Sciatic nerve (tissue), 2 donors: ENCODE data around the gene FMN1. TPM values are rescaled to one million over a fixed set of nuclear protein-coding genes. Genes with fewer than 3 reads are reported as not detected.

Experiments
- ATAC-seq: fragments of 200-7000 bp; cut with Tn5 transposase; one replicate; pipeline ENCODE4 v1.9.1; 2020; ENCODE audit warnings: mild to moderate bottlenecking, moderate library complexity
- DNase-seq: peaks from one replicate; pipeline ENCODE4 v3.0.0-alpha.2; 2020; ENCODE audit warnings: low spot score
- intact Hi-C: fragments of 100-400 bp; cut with DNase I; formaldehyde crosslinking; loops from one replicate; pipeline ENCODE4 v1.14.2; 2022
- total RNA-seq: library from RNA; stranded (reverse); fragmentation: NEBNext Ultra II Directional; extraction: Animal tissue kit (Norgen Biotek cat#: 25700); gene quantifications from one replicate; pipeline ENCODE4 v1.2.1, GENCODE V29; 2021
- donor health status: DM: no; HTN: no; CAD: no.
- donor health status: DM: no; HTN: no; CAD: no.

The FMN1 gene
- total RNA-seq, 1 donor from 2014 or later = 10.0 TPM

DNA sequence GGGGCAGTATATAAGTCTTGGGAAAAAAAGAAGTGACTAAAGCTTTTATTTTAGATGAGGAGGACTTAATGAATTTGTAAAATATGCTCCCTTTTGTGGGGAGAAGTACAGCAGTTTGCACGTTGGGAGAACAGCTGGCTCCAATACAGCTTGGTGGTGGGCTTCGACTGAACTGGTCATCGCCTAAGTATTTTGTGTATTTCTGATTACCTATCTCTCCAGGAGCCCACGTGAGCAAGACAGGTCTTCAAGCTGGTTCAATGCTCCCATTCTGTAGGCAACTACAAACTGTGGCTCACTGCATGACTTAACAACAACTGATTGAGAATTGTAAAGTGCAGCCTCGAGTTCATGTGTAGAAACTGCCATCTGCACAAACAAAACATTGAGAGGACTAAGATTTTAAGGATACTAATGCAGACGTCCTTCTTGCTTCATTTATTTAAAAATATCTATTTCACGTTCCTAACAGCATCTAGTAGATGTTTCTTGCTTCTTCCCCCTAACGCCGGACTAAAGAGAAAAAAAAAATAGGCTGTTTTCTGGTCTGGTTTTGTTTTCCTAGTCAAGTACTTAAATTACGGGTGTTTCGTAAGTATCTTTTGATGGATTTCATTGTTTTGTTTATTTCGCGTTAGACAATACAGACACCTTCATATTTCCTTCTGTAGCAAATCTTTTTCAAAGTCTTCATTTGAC lies 478.1 kb downstream of the FMN1 start:
- ATAC-seq (no peak), DNase-seq (no peak)
- intact Hi-C loops = no loop called here

Other genes with a start within 250 kb of the FMN1 start
- gene RYR3, start 116.3 kb upstream of the FMN1 start, total RNA-seq = 18.5 TPM